Cardiac atrium fibroblast (primary cell): ENCODE measurements around the gene ZDBF2. TPM values are rescaled to one million over a fixed set of nuclear protein-coding genes. Genes with fewer than 3 reads are reported as not detected.

Experiments used
- total RNA-seq: library from RNA; depleted of rRNA; stranded (reverse); fragments of >200 nt; gene quantifications from 2 replicates; pipeline ENCODE4 v1.2.3, GENCODE V29; 2015

The ZDBF2 gene
- total RNA-seq: 7.6 and 7.9 TPM in 2 replicates

GRCh38 chr2:206274434-206275311 lies at the start of gene ZDBF2:
Gene ZDBF2, plus strand, starts transcription at chr2:206274663. Its CDS starts 7,187 bp downstream, at chr2:206281850.

Other genes with a start within 250 kb of the ZDBF2 start
- gene INO80D, start 188.5 kb upstream of the ZDBF2 start, total RNA-seq: 3.8 and 7.8 TPM in 2 replicates
- 64.2 and 89.7 TPM in 2 replicates for gene NDUFS1, start 115.2 kb upstream of the ZDBF2 start, total RNA-seq
- gene EEF1B2, start 114.8 kb upstream of the ZDBF2 start, total RNA-seq: 437 and 456 TPM in 2 replicates
- 4.9 and 8.3 TPM in 2 replicates for gene ADAM23, start 168.9 kb downstream of the ZDBF2 start, total RNA-seq